HG03095 (cell line): ENCODE data around the gene ZNF648.
"Not testable (repeated sequence)": the region's sequence is repeated elsewhere in the genome, so short reads cannot be mapped to it uniquely, and the experiment has no call there.

ENCODE experiments used
- ATAC-seq: cut with Tn5 transposase; IDR thresholded peaks from one replicate; pipeline ENCODE4 v1.9.1; 2021; ENCODE audit warnings: moderate library complexity; ENCODE audit not compliant: unreplicated experiment

Gene ZNF648, protein sequence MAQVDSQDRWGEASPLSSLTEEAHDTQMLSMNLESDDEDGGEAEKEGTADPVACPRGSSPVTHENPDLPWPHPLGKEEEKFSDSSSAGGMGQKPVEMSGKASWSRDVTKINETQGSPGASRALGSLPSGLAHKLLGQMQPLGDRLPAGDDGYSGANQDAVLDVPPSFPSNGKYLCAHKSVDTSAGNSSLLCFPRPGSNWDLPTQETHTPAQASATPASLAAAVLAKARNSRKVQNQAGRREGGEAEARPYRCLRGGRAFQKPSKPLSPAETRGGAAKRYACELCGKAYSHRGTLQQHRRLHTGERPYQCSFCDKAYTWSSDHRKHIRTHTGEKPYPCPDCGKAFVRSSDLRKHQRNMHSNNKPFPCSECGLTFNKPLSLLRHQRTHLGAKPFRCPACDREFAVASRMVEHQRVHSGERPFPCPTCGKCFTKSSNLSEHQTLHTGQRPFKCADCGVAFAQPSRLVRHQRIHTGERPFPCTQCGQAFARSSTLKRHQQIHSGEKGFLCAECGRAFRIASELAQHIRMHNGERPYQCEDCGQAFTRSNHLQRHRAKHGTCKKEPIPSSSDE

DNA sequence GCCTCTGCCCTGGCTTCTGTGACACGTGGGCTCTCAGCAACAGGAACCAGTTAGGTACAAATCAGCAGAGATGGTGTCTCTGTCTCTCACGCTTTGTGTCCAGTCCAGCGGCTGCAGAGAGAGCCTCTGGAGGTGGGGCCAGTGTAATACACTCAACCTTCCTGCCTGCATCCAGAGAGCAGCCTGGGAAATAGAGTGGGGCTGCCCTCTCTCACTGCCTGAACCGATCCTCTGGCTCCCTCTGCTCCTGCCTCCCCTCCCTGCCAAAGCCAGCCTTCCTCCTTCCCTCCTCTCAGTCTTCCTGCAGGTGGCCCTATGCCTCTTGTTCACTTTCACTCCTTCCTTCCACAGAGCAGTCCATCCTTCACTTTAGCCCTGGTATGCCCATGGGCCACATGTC, at the start of gene ZNF648:
TSS of gene ZNF648 (minus strand) at position 119 of the 400 bp plus-strand sequence. CDS start 3,702 bp downstream, outside the sequence.
- ATAC-seq: no peak

- ATAC-seq: no peak
Observed at GRCh38 chr1:182110635-182111034, 49.1 kb upstream of the ZNF648 start.

DNA sequence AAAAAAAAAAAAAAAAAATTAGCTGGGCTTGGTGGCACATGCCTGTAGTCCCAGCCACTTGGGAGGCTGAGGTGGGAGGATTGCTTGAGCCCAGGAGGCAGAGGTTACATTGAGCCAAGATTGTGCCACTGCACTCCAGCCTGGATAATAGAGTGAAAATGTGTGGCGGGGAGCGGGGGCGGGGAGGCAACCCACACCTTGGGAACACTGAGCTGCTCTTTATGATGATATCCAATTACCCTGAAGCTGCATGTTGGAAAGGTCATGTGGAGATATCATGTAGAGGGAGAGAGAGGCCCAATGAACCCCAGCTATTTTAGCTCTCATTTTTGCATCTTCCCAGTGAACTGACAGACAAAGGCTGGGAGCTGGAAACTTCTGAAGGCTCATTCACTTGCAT, 48.3 kb upstream of the ZNF648 start:
- no peak for ATAC-seq

GRCh38 chr1:182107209-182107608, 45.7 kb upstream of the ZNF648 start:
- no peak for ATAC-seq

DNA sequence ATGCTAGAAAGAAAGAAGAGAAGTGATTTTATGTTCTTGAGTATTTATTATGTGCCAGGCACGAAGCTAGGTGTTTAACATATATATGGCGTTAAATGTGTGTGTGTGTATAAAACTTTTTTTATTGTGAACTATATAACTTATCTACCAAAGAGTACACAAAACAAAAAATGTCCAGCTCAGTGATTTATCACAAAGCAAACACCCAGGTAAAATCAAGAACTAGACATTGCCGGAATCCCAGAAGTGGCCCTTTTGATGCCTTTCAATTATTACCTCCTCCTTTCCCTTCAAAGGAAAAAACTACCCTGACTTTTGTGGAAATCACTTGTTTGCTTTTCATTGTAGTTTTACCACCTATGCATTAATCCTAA, 40.5 kb upstream of the ZNF648 start:
- ATAC-seq: no peak

DNA sequence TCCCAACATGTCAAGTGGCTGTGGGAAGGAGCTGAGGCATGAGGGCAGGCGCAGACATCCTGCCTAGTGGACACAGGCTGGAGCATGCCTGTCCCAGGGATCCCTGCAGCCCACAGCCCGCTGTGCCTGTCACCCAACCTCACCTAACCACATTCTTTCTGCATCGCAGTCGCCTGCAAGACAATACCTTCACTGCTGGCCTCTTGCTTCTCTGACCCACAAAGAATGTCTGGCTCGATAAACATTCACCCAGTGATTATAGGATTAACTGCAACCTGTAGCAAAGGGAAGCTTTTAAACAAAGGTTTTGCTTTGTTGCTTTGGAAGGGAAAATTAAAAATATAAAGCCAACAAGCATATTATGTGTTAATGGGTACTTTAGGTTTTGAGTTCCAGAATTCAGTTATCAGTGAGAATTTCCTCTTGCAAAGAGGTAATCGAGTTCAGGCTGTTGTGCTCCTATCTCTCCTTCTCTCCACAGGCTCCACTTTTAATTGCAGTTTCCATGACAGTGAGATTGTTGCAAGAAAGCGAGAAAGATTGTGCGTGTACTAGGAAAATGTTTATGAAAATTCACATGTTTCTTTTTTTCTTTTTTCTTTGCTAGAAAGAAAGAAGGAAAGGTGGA, 40.0 kb upstream of the ZNF648 start:
- ATAC-seq: no peak

DNA sequence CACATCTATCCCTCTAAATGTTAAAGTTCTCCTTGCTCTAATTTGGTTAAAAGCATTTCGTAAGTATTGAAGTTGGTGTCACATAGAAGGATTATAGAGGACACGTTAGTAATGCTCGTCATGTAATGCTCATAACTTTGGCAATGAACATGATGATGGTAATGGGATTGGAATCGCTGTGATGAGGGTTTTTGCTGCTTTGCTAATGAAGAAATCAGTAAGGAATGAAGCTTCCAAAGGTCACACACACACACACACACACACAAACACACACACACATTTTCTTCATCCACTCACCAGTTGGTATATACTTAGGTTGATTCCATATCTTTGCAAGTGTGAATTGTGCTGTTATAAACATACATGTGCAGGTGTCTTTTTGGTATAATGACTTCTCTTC, 36.8 kb upstream of the ZNF648 start:
- no peak for ATAC-seq

- no peak for ATAC-seq
Observed at GRCh38 chr1:182095946-182096345, 34.4 kb upstream of the ZNF648 start.

DNA sequence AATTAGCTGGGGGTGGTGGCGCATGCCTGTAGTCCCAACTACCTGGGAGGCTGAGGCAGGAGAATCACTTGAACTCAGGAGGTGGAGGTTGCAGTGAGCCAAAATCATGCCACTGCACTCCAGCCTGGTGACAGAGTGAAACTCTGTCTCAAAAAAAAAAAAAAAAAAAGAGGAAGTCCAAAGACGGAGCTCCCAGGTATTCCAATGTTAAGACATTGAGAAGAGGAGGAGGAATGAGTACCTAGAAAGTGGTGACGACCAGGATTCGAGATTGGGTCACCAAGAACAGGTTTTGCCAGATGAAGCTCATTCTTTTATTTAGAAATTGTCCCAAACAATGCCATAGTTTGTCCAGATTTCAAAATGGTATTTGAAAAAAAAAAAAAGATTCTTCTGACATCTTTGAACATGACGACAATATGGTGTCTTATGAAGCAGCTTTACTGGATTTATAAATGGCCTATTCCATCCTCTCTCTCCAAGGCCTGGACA, 33.0 kb upstream of the ZNF648 start:
- not testable (repeated sequence) for ATAC-seq

DNA sequence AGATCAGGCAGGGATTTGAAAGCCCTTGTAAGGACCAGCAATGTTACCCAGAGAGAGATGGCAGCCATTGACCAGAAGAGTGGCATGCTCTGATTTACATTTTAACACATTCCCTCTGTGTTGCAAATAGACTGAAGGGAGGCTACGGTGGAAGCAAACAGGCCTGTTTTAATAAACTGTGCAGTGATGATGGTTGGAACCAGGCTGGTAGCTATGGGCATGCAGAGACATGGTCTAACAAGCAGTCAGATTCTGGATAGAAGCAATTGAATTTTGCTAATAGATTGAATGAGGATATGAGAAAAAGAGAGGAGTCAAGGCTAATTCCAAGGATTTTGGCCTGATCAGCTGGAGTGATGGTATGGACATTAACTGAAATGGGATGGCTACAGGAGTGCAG, 32.3 kb upstream of the ZNF648 start:
- ATAC-seq: no peak

DNA sequence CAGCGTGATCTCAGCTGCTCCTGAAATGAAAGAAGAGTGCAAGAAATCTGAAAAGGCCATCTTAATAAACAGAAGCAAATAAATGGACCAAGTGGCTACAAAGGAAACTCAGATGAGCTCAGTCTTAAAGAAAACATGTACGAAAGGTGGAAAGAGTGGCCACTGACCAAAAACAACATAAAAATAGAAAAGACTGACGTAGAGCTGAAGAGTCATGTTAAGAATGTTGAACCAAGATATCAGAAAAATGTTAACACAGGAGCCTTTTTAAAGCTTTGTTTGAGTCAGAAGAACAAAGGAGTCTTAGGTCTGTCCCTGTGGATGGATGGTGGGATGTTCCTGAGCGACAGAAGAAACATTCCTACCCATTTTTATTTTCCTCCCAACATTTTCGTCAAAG, 30.8 kb upstream of the ZNF648 start:
- no peak for ATAC-seq

- no peak for ATAC-seq
Observed at GRCh38 chr1:182091083-182091482, 29.6 kb upstream of the ZNF648 start.

DNA sequence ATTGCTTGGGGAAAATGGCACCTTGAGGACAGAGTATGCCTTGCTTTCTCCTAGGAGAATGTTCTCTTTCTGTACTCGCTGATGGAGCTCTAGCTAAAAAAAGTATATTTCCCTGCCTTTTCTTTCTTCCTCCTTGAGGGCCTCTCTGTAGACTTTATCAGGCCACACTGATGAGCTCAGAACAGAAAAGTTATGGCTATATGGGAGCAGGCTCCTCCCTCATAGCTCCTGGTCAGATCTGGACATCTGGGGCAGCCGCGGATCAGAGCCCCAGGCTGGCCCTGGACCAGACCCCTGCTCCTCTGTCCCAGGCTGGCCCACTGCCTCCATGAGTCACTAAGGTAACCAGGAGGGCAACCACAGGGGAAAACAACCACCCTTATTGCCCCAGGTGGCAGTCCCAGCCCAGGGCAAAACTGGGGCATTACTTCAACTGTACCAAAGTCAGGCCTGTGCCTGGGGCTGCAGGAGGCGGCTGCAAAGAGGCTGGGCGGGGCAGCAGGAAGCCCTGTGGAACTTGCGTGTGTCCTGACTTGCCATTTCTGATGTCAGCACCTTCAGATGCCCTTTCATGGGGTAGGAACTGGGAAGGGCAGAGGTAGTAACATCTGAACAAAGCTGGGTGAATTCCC, 26.3 kb upstream of the ZNF648 start:
- ATAC-seq: no peak

- no peak for ATAC-seq
Observed at GRCh38 chr1:182087304-182087703, 25.8 kb upstream of the ZNF648 start.

DNA sequence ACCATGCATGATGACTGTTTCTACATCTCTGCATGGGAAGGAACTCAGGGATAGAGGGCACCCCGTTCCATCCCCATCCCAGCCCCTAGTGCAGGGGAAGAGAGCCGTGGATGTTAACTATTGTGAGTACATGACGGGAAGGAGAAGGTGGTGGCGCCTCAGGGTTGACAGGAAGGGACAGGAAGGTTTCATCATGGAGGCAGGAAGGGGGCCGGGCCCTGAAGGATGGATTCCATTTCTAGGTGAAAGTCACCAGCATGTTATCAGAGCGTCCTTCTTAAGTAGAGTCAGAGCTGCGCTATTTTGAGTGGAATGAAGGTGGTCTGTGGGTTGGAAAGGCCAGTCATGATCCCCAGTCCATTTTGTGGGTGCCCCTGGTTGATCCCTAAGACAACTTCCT, 25.1 kb upstream of the ZNF648 start:
- no peak for ATAC-seq

DNA sequence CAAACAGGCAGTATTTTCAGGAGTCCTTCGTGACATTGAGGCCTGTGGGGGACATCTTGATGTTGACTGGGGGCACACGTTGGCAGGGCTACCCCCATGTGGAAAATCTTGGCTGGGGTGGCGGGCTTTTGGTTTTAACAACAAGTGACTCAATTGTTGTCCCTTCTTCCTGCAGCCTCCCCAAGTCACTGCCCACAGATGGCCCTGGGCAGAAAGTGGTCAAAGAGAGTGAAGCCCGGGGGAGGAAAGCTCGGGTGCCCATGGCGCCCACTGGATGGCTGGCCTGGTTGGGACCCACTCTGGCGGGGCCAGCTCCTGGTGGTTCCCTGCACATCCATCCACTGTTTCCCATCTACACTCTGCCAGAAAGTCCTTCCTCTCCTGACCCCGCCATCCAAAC, 24.6 kb upstream of the ZNF648 start:
- no peak for ATAC-seq

DNA sequence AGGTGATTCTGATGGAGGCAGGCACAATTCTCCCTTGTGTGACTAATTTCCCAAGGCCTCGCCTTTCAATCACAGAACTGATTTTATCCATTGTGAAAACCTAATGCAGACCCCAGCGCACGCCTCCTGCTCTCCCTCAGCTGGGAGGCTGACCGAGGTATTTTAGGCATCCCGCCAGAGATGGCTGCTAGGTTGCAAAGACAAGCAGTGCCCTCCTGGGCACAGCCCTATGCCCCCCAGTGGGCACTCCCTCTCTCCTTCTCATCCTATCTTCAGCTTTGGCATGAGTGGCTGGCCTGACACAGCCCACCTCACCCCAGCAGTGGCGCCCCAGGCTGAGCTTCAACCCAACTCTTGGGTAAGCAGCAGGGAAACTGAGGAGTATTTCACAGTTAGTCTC, 24.2 kb upstream of the ZNF648 start:
- ATAC-seq: no peak

GRCh38 chr1:182084487-182085316, 23.2 kb upstream of the ZNF648 start:
- peak; percentile 68 for ATAC-seq

DNA sequence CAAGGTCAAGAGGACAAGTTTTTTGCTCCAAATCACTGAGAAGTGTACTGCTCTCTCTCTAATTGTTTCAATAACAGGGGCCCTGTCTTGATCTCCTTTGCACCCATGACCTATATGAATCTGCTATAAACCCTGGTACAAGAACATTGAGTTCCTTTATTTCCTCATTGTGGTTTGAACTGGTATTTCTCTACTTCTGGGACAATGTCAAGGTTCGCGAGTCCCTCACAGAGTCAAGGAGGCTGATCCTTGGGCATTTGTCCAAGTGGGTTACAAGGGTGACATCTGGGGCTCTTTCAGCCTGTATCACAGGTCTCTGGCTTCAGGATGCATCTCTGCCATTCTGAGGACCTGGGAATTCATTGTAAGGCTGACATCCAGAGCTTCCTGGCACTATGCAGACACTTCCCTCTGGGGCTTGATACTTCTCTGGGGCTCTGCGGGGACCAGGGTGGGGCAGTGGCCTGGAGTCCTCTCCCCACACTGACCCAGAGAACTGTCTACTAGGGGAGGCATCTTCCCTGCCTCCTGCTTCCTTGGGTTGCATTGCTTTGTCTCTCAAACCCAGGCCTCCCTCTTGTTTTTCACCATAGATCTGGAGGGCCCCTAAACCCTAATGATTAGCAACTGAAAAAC, 22.5 kb upstream of the ZNF648 start:
- no peak for ATAC-seq

- ATAC-seq: no peak
Observed at GRCh38 chr1:182080955-182081582, 19.6 kb upstream of the ZNF648 start.
